ENCODE data around the gene PLEKHS1.

Gene PLEKHS1

DNA sequence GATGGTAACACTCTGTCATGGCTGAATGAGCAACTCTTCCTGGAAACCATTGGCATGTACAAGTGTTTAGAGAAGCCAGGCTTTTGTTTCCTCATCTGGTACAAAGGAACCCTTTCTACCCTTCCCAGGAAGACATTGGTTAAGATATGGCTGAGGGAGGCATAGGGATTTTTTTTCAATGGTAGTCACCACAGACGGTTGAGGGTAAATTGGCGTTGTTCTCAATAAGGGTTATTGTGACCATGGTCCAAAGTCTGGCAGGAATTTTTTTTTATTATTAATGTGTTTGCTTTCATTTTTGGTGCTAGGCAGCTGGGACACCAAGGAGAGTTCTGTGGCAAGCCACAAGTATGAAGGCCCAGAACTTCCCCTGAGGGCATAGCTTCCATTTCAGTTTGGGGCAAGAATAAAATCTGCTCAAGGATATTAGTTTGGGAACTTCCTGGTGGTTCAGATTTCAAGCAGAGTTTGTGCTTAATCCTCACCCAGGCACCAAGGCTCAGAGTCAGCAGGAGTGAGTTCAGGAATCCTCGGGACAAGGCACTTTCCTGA is at the start of gene PLEKHS1:
Gene PLEKHS1 (plus strand): TSS at position 502 of the 552 bp plus-strand sequence. CDS start 3,596 bp downstream, outside the sequence.
- no peak for DNase-seq (ENCODE audit: low read depth)

- no peak for DNase-seq (ENCODE audit: low read depth)
Observed at GRCh38 chr10:113704637-113705343, 46.7 kb upstream of the PLEKHS1 start.

- no peak for DNase-seq (ENCODE audit: low read depth)
Observed at GRCh38 chr10:113705344-113705652, 46.2 kb upstream of the PLEKHS1 start.

GRCh38 chr10:113706623-113707022 is 44.9 kb upstream of the PLEKHS1 start:
- DNase-seq (ENCODE audit: low read depth): no peak

DNA sequence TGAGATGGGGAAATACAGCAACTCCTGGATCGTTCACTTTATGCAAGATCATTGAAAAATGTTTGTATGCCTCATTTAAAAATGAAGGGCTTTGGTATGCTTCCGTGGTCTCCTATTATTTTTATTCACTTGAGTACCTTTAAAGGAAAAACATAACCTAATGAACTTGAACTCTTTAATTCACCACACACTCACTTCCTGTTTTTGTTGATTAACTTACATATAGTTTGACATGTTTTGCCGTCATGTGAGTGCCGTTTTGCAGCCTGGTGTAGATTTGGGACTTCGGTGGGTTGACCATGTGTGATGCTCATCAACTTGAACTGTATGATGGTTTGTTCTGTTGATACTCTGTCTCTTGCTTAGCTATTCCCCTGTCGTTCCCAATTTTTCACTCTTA is 42.8 kb upstream of the PLEKHS1 start:
- DNase-seq (ENCODE audit: low read depth): no peak

DNA sequence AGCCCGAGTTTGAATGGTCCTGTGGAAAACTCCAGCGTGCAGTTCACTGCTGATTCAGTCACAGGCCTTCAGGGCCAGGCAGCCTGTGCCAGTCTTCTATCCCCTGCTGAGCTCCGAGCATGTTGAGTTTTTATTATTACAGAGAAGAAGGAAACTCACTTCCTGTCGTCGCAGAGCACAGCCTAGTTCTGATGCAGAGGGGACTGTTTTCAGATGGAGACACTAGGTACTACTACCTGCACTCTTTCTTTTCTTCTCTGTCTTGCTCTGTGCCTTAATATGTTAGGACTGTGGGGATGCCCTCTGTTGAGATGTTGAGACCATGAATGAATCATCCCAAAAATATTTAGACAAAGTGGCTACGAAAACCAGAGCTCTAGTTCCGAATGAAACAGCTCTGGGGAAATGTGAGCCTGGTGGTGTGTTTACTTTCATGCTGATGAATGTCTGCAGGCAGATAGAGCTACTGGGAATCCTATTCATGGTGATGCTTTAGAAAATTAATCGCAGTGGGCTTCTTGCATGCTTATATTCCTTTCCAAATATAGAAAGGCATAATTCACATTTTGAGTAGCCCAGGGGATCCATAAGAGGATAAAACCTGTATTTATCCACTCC is 42.2 kb upstream of the PLEKHS1 start:
- DNase-seq (ENCODE audit: low read depth): no peak

DNA sequence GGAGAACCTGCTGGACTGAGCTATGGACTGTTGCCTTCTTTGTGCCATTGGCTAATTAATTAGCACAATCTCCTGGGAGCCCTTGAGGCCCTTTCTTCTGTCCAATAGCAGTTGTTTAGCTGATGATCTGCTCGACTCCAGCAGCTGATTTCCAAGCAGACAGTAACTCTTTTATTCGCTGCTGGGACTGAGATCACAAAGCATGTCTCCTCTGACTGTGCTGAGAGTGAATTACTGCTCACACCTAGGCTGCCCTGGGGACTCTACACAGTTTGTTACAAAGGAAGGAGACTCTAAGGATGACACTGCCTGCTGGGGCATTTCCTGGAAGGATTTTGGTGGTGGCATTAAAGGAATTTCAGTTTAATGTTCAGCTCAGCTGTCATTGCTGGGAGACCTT is 40.3 kb upstream of the PLEKHS1 start:
- DNase-seq (ENCODE audit: low read depth): no peak

GRCh38 chr10:113712024-113712423 is 39.5 kb upstream of the PLEKHS1 start:
- no peak for DNase-seq (ENCODE audit: low read depth)

GRCh38 chr10:113712755-113713639 is 38.5 kb upstream of the PLEKHS1 start:
- no peak for DNase-seq (ENCODE audit: low read depth)

- no peak for DNase-seq (ENCODE audit: low read depth)
Observed at GRCh38 chr10:113713640-113713982, 37.9 kb upstream of the PLEKHS1 start.

DNA sequence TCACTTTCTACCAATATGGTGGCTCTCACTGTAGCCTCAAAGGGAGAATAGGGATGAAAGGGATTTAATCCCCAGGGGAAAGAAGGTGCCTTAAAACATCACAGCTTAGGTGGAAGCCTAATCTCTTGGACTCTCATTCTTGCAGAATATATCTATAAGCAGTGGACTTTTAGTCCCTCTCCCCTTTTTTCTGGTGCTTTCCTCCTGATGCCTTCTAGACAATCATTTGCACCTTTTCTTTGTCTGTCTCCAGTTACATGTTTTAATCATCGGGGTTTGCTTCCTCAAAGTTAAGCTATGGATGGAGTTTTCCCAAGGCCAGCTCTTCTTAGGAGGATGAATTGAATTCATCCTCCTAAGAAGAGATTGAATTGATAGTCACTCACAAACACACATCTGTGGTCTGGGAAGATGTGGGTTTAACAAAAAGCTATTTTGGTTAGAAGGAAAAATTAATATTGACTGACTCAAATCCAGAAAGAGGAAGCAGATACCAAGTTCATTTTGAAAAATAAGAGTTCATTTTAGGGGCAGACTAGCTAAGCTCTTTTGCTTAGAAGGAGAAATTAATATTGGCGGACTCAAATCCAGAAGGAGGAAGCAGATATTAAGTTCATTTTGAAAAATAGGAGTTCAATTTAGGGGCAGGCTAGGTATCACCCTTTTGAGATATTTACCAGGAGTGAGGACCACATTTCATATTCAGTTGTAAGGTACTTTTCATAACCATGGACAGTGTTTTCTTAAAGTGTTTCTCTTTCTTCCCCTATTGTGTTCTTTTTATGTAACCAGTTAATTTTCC is 35.2 kb upstream of the PLEKHS1 start:
- DNase-seq (ENCODE audit: low read depth): no peak

- DNase-seq (ENCODE audit: low read depth): no peak
Observed at GRCh38 chr10:113718969-113719822, 32.3 kb upstream of the PLEKHS1 start.

DNA sequence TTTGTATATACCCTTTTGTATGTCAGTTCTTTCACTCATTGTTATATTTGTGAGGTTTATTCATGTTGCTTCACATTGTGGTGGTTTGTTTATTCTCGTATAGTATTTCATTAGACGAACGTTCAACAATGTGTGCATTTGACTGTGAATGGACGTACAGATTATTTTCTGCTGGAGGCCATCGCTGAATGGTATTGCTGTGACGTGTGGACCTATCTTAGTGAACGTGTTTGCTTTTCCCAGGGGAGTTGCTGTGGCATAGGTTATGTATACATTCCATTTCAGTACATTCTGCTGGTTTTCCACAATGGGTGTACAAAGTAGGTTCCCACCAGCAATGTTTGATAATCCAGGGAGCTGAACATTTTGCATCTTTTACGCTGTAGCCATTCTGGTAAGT is 31.1 kb upstream of the PLEKHS1 start:
- no peak for DNase-seq (ENCODE audit: low read depth)

DNA sequence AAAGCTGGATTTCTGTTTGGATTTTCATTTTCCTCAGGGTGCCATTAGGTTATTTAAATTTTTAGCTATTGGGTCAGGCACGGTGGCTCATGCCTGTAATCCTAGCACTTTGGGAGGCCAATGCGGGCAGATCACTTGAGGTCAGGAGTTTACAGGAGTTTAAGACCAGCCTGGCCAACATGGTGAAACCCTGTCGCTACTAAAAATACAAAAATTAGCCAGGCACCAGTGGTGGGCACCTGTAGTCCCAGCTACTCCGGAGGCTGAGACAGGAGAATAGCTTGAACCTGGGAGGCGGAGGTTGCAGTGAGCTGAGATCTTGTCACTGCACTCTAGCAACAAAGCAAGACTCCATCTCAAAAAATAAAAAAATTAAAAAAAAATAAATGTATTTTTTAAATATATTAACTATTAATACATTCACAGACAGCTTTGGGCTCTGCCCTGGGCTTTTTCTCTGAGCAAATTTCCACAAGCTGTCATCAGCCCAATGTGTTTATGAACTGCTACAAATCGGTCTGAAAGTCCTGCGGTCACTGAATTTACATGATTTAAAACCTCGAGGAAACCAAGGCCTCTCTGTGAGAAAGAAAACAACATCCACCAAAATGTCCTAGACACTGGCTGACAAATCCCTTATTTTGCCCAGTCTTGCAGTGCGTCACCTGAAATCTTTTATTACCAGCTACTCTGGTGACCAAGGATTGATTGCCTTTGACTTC is 19.2 kb upstream of the PLEKHS1 start:
- DNase-seq (ENCODE audit: low read depth): no peak

GRCh38 chr10:113732966-113733365 is 18.5 kb upstream of the PLEKHS1 start:
- DNase-seq (ENCODE audit: low read depth): no peak

DNA sequence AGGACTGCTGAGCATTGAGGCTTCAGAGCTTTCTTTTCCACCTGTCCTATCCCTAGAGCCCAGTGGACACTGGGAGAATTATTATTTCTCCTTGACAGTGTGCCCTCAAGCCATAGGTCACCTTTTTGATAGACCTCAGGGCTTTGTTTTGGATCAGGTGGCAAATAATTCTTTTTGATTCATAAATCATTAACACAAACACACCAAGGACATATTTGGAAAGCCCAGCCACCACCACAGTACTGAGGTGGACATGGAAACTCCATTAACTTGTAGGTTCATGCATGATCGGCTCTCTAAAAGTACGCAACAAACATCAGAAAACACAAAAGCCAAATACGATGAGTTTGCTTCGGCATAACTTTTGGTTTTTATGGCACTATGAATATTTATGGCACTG is 17.8 kb upstream of the PLEKHS1 start:
- no peak for DNase-seq (ENCODE audit: low read depth)

- DNase-seq (ENCODE audit: low read depth): no peak
Observed at GRCh38 chr10:113735913-113736312, 15.6 kb upstream of the PLEKHS1 start.

DNA sequence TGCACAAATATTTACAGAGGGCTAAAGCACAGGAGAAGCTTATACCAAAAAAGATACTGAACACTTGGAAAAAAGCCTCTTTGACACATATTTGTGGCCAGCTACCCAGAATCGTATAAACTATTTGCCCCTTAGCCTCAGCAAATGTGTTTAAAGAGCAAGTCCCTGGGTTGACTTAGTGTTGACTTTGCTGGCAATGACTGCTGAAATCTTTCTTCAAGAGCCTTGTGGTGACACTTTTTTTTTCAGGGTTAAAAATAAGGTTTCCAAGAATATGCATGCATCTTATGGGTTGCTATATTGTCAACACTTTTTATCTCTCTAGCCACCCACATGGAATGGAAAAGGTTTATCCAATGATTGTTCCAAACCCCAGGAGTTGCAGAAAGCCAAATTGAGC is 14.9 kb upstream of the PLEKHS1 start:
- DNase-seq (ENCODE audit: low read depth): no peak

DNA sequence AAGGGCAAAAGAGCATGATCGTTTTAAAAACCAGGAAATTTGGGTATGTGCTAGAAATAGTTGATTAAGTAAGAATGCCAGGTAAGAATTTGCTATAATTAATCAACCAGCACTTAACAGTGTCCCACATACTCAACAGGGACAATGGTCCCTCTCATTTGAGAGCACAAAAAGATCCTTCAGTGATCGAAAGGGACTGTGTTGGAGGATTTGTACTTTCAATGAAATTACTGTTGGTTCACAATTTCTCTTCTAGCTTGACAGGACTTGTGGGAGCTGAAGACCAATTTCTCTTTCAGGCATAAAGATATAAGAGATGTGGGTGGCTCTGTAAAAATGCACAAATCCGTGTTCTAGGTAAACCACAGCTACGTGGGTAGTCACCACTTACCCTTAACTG is 12.5 kb upstream of the PLEKHS1 start:
- DNase-seq (ENCODE audit: low read depth): no peak

- no peak for DNase-seq (ENCODE audit: low read depth)
Observed at GRCh38 chr10:113739577-113739976, 11.9 kb upstream of the PLEKHS1 start.

Measured in T-helper 22 cell (primary cell).